Kidney epithelial cell (primary cell): Measurements from ENCODE around the gene SCARB1. TPM values are rescaled to one million over a fixed set of nuclear protein-coding genes. Genes with fewer than 3 reads are reported as not detected.
"Not testable (repeated sequence)": the region's sequence is repeated elsewhere in the genome, so short reads cannot be mapped to it uniquely, and the experiment has no call there.

Experiments
- DNase-seq: peaks from one replicate; pipeline ENCODE4 v3.0.0-alpha.2; 2010; ENCODE audit warnings: low read depth
- H3K27me3 ChIP-seq: 2 replicates; pipeline ENCODE4 v1.6.0; 2011; ENCODE audit warnings: low read length; ENCODE audit not compliant: control insufficient read depth, insufficient read depth
- H3K36me3 ChIP-seq: 2 replicates; pipeline ENCODE4 v1.5.1; 2011; ENCODE audit warnings: low read length; ENCODE audit not compliant: control insufficient read depth, insufficient read depth
- H3K4me3 ChIP-seq: 2 replicates; pipeline ENCODE4 v1.5.1; 2011; ENCODE audit warnings: low read depth, mild to moderate bottlenecking, control low read depth, low read length
- CTCF ChIP-seq: IDR thresholded peaks from 2 replicates; pipeline ENCODE4 v1.5.1; 2011; ENCODE audit warnings: mild to moderate bottlenecking, moderate library complexity, low read length, control low read depth, inconsistent platforms; ENCODE audit not compliant: insufficient read depth, poor library complexity, severe bottlenecking
- total RNA-seq: library from RNA; depleted of rRNA; stranded (reverse); fragments of >200 nt; gene quantifications from 2 replicates; pipeline ENCODE4 v1.2.3, GENCODE V29; 2015

SCARB1 gene, protein sequence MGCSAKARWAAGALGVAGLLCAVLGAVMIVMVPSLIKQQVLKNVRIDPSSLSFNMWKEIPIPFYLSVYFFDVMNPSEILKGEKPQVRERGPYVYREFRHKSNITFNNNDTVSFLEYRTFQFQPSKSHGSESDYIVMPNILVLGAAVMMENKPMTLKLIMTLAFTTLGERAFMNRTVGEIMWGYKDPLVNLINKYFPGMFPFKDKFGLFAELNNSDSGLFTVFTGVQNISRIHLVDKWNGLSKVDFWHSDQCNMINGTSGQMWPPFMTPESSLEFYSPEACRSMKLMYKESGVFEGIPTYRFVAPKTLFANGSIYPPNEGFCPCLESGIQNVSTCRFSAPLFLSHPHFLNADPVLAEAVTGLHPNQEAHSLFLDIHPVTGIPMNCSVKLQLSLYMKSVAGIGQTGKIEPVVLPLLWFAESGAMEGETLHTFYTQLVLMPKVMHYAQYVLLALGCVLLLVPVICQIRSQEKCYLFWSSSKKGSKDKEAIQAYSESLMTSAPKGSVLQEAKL
- total RNA-seq: 30.0 and 36.1 TPM in 2 replicates

GRCh38 chr12:124863416-124864325 lies at the start of gene SCARB1:
Gene SCARB1 (minus strand): TSS chr12:124863864. CDS start chr12:124863720, 144 bp downstream.
- Histone ChIP-seq H3K36me3 (no peaks in the 10 kb centered on the region), H3K4me3 (peak within 1 kb of the TSS; percentile 54), H3K27me3 (no peaks in the 10 kb centered on the region)
- no peak for DNase-seq
- TF ChIP-seq CTCF: no peak

GRCh38 chr12:124912529-124913287 lies 49.0 kb upstream of the SCARB1 start:
- not testable (repeated sequence) for H3K27me3 ChIP-seq, DNase-seq, H3K36me3 ChIP-seq
- peak overlapping the region; percentile 100 for H3K4me3 ChIP-seq

DNA sequence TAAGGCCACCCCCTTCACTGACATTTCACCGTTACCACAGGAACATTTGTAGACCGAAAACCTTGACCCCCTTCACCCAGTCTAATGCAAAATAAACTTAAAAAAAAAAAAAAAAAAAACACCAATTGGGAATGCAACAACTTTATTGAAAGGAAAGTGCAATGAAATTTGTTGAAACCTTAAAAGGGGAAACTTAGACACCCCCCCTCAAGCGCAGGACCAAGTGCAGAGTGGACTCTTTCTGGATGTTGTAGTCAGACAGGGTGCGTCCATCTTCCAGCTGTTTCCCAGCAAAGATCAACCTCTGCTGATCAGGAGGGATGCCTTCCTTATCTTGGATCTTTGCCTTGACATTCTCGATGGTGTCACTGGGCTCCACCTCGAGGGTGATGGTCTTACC lies 47.9 kb upstream of the SCARB1 start:
- not testable (repeated sequence) for DNase-seq, H3K36me3 ChIP-seq, H3K27me3 ChIP-seq
- H3K4me3 ChIP-seq: peak overlapping the region; percentile 13

DNA sequence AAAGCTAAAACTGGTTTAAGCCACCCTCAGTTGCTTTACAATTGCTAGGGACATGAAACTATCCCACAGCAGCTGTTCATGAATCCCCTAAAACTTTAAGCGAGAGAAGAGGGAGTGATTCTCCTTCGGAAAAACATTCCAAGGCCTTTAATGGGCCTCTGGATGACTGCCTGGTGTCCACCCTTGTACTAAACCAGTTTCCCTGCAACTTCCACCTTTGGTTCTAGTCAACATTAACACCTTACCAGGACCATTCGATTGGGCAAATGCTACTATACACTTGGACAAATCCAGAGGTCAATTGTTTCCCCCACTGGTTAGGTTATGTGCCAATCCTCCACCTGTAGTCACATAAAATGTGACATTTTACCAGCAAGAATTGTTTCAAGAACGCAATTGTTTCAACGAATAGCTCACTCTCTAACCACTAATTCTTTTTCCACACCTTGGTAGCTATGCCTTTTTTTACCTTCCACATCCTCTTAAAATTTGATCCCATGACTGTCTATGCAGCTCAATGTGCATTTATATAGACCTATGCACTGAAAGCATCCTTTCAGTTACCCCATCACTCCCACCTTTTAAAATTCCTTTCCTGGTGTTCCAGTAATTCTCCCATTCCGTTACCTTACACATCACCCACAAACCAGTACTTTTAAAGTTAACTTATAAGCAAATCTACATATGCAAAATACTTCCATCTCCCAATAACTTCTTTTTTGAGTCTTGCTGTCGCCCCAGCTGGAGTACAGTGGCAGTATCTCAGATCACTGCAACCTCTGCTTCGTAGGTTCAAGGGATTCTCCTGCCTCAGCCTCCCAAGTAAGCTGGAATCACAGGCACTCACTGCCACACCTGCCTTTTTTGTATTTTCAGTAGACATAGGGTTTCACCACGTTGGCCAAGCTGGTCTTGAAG lies 47.2 kb upstream of the SCARB1 start:
- TF ChIP-seq CTCF: no peak
- DNase-seq: no peak
- no peaks in the 10 kb centered on the region for H3K27me3 ChIP-seq
- H3K36me3 ChIP-seq: peaks cover 3% of the 10 kb centered on the region
- peak overlapping the region; percentile 13 for H3K4me3 ChIP-seq

DNA sequence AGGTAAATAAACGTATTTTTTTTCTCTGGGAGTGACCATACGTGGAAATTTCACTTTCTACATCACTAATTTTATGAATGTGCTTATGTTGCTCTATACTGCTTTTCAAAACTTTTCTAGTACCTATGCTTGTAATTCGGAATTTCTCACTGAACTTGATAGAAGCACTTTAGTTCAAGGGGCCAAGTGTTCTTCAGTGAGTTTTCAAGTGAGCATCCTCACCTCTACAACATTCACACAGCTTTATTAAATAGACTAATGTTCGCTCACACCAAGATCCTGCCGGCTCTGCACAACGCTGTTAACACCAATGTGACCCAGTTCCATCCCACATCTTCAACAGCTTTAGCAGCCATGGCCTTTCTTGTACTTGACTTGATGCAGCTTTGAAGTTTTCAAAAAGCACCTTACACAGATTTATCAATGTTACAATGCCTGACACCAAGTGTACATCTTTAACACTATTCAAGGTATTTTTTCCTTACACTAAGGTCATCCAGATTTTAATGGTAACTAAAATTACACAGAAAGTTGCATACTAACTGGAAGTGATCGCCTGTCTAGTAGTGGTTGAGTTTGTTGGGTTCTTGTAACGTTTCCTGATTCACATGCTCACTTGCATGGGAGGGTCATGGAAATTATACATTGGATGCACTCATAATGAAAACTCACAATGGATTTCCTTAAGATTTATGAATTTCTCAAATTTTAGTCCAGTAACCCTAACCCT lies 46.3 kb upstream of the SCARB1 start:
- no peak for DNase-seq
- Histone ChIP-seq H3K36me3 (peaks cover 3% of the 10 kb centered on the region), H3K27me3 (no peaks in the 10 kb centered on the region), H3K4me3 (no peak overlapping the region)
- TF ChIP-seq CTCF: no peak
